Activated CD4-positive, alpha-beta memory T cell treated with anti-CD3 and anti-CD28 coated beads for 36 hours (primary cell): ENCODE data around the gene MRPL40. TPM values are rescaled to one million over a fixed set of nuclear protein-coding genes. Genes with fewer than 3 reads are reported as not detected.

Source experiments
- CTCF ChIA-PET: fragments of 350-600 bp; sonication (Branson Sonifier 250); formaldehyde crosslinking; loops from one replicate; lab custom pipeline; 2021; ENCODE audit warnings: antibody characterized with exemption, inconsistent platforms; lab: Charles Lee
- POLR2A ChIA-PET: fragments of 350-600 bp; sonication (Branson Sonifier 250); formaldehyde crosslinking; loops from one replicate; lab custom pipeline; 2021; ENCODE audit warnings: antibody characterized with exemption; lab: Charles Lee
- DNase-seq: peaks from one replicate; pipeline ENCODE4 v3.0.0-alpha.2; 2020
- H3K27ac Mint-ChIP-seq: one replicate; pipeline ENCODE4 v1.8.0; 2021; ENCODE audit warnings: mixed read lengths
- H3K27me3 Mint-ChIP-seq: one replicate; pipeline ENCODE4 v1.8.0; 2021; ENCODE audit warnings: mixed read lengths
- H3K36me3 Mint-ChIP-seq: one replicate; pipeline ENCODE4 v1.8.0; 2021; ENCODE audit warnings: mixed read lengths
- H3K4me1 Mint-ChIP-seq: one replicate; pipeline ENCODE4 v1.8.0; 2021; ENCODE audit warnings: low read depth, mixed read lengths
- H3K4me3 Mint-ChIP-seq: one replicate; pipeline ENCODE4 v1.8.0; 2021; ENCODE audit warnings: mild to moderate bottlenecking, mixed read lengths
- H3K9me3 Mint-ChIP-seq: one replicate; pipeline ENCODE4 v1.8.0; 2021; ENCODE audit warnings: mixed read lengths
- intact Hi-C: fragments of 100-400 bp; cut with micrococcal nuclease; formaldehyde crosslinking; loops from one replicate; pipeline ENCODE4 v1.15.1; 2023
- total RNA-seq, 2 experiments: library from RNA; stranded (reverse); gene quantifications; one replicate each; pipeline ENCODE4 v1.2.3, GENCODE V29; 2021

The MRPL40 gene
- total RNA-seq, 2 experiments from 2014 or later = 36.5 to 38.5 TPM

GRCh38 chr22:19455033-19455432 is 22.7 kb downstream of the MRPL40 start:
- Mint-ChIP-seq H3K4me1 (peaks cover 2% of the 10 kb centered on the region), H3K27me3 (no peaks in the 10 kb centered on the region), H3K27ac (no peak overlapping the region), H3K4me3 (no peak overlapping the region), H3K36me3 (peaks cover 39% of the 10 kb centered on the region), H3K9me3 (no peaks in the 10 kb centered on the region)
- POLR2A ChIA-PET = interaction anchor here (0.5 kb wide), 1 partner anchor 17 kb away, joined by 3 read pairs; no protein-coding TSS in a partner anchor
- CTCF ChIA-PET = interaction anchor here (1.6 kb wide), 1 partner anchor 175 kb away, joined by 4 read pairs; no protein-coding TSS in a partner anchor
- no peak for DNase-seq
- intact Hi-C loops = no loop called here

DNA sequence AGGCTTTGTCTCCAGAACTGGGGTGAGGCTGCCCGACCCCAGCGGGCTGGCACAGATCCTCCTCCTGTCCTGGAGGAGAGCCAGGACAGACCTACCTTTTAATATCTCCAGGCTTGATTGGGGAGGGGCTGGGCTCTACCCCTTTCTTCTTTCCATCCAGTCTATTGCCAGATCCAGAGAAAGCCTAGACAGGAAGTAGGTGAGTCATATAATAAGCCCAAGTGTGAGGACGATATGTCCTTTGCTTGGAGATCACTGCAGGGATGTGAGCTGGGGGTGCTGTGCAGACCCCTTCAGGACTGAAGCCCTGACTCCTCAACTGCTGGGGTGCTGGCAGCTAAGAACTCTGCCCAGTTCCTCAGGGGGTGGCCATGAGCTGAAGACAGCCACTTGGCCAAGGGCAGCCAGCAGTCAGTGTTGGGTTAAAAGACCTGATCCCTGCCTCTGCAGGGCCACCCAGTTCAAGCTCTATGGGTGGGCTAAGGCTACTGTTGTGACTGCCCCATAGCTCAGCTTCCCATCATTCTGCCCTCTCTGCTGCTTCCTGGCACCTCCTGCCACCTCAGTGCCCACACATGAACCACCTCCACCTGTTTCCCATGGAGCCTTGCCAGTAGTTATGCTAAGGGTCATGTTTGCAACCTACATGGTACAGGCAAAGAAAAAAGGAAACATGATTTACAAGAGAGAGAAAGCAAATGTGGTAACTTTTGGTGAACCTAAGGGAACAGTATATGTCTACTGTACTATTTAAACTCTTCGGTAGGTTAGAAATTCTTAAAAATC is 23.4 kb downstream of the MRPL40 start:
- H3K36me3 Mint-ChIP-seq = peaks cover 41% of the 10 kb centered on the region
- H3K4me1 Mint-ChIP-seq = peaks cover 2% of the 10 kb centered on the region
- H3K4me3 Mint-ChIP-seq = no peak overlapping the region
- H3K9me3 Mint-ChIP-seq = no peaks in the 10 kb centered on the region
- H3K27ac Mint-ChIP-seq = peak overlapping the region; percentile 23
- no peaks in the 10 kb centered on the region for H3K27me3 Mint-ChIP-seq
- POLR2A ChIA-PET = interaction anchor here (0.5 to 0.6 kb wide), 2 partner anchors 18 to 52 kb away, joined by 3 read pairs; no protein-coding TSS in a partner anchor
- intact Hi-C loops = no loop called here
- no peak for DNase-seq
- CTCF ChIA-PET = interaction anchor here (1.6 kb wide), 1 partner anchor 174 kb away, joined by 4 read pairs; no protein-coding TSS in a partner anchor

DNA sequence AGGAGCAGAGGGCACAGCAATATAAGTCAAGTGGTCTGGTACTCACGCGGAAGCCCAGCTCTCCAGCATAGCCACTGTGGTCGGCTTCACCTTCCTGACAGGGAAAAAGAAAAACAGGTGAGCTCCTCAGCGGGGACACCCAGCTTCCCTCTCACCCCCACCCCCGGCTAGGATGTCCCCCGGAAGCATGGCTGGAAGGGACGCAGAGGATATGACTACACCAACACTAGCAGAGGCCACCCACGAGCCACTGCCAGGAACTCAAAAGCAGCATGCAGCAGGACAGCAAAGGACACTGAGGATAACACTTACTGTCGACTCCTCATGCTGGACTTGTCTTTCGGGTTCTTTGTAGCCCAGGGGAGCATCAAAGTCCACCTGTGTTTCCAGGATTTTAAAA is 24.2 kb downstream of the MRPL40 start:
- H3K4me1 Mint-ChIP-seq = peaks cover 2% of the 10 kb centered on the region
- intact Hi-C loops = no loop called here
- H3K36me3 Mint-ChIP-seq = peaks cover 37% of the 10 kb centered on the region
- H3K9me3 Mint-ChIP-seq = no peaks in the 10 kb centered on the region
- H3K27me3 Mint-ChIP-seq = no peaks in the 10 kb centered on the region
- no peak for DNase-seq
- ChIA-PET POLR2A (interaction anchor here (0.6 kb wide), 1 partner anchor 53 kb away, joined by 3 read pairs; no protein-coding TSS in a partner anchor), CTCF (no interaction called here)
- H3K27ac Mint-ChIP-seq = no peak overlapping the region
- no peak overlapping the region for H3K4me3 Mint-ChIP-seq

DNA sequence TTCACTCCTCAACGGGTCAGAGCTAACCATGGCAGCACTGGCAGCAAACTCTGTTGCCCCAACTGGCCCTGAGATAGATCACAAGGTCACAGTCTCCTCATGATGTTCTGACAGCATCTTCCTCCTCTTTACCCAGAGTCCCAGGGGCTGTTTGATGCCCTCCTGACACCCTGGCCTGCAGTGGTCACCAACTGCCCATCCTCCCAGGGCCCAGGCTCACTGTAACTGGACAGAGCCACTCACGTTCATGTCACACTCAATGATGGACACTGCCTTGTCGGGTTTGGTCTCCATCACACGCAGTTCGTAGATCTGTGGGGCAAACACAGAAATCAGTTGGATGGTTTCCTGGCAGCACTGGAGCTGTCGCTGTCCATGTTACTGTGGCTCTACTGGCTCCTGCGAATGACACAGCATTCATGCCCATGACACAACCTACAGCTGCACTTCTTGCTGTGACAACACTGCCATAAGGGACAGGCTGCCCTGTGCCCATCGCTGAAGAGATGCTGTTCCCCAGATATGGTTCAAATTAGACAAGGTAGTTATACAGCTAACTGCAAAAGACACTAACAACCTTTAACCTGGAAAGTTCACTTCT is 25.6 kb downstream of the MRPL40 start:
- no peak overlapping the region for H3K4me3 Mint-ChIP-seq
- no peaks in the 10 kb centered on the region for H3K9me3 Mint-ChIP-seq
- ChIA-PET CTCF (no interaction called here), POLR2A (no interaction called here)
- H3K36me3 Mint-ChIP-seq = peaks cover 37% of the 10 kb centered on the region
- intact Hi-C loops = no loop called here
- no peak for DNase-seq
- H3K27ac Mint-ChIP-seq = no peak overlapping the region
- H3K4me1 Mint-ChIP-seq = peaks cover 2% of the 10 kb centered on the region
- no peaks in the 10 kb centered on the region for H3K27me3 Mint-ChIP-seq

- no peak overlapping the region for H3K4me3 Mint-ChIP-seq
- POLR2A ChIA-PET = interaction anchor here (0.6 kb wide), 1 partner anchor 11 kb away, joined by 3 read pairs; no protein-coding TSS in a partner anchor
- intact Hi-C loops = no loop called here
- H3K27ac Mint-ChIP-seq = no peak overlapping the region
- DNase-seq = no peak
- CTCF ChIA-PET = no interaction called here
- H3K27me3 Mint-ChIP-seq = no peaks in the 10 kb centered on the region
- H3K9me3 Mint-ChIP-seq = no peaks in the 10 kb centered on the region
- H3K4me1 Mint-ChIP-seq = no peaks in the 10 kb centered on the region
- peaks cover 32% of the 10 kb centered on the region for H3K36me3 Mint-ChIP-seq
These were observed 27.7 kb downstream of the MRPL40 start for GRCh38 chr22:19460036-19460435.

DNA sequence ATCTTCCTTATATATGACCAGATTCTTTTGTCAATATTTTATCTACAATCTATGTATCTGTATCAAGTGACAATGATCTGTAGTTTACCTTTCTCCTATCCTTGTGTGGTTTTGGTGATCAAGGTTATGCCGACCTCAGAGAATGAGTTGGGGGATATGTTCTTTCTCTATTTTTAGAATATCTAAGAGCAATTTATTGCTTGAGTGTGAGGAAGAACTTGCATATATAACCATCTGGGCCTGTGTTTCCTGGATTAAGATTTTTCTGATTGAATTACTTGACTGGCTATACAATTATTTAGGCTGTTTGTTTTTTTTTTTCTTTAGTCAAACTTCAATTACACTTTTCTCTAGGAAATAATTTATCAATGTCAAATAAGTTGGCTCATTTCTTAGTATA is 29.2 kb downstream of the MRPL40 start:
- Mint-ChIP-seq H3K27ac (no peak overlapping the region), H3K9me3 (no peaks in the 10 kb centered on the region), H3K27me3 (no peaks in the 10 kb centered on the region), H3K4me3 (no peak overlapping the region), H3K36me3 (peaks cover 22% of the 10 kb centered on the region), H3K4me1 (no peaks in the 10 kb centered on the region)
- ChIA-PET POLR2A (no interaction called here), CTCF (no interaction called here)
- no peak for DNase-seq
- intact Hi-C loops = no loop called here

GRCh38 chr22:19463008-19463407 is 30.7 kb downstream of the MRPL40 start:
- intact Hi-C loops = no loop called here
- Mint-ChIP-seq H3K27ac (no peak overlapping the region), H3K4me1 (no peaks in the 10 kb centered on the region), H3K4me3 (no peak overlapping the region), H3K9me3 (no peaks in the 10 kb centered on the region), H3K27me3 (no peaks in the 10 kb centered on the region), H3K36me3 (peaks cover 30% of the 10 kb centered on the region)
- ChIA-PET CTCF (interaction anchor here (1.7 kb wide), 1 partner anchor 11 kb away, joined by 5 read pairs; no protein-coding TSS in a partner anchor), POLR2A (no interaction called here)
- no peak for DNase-seq

DNA sequence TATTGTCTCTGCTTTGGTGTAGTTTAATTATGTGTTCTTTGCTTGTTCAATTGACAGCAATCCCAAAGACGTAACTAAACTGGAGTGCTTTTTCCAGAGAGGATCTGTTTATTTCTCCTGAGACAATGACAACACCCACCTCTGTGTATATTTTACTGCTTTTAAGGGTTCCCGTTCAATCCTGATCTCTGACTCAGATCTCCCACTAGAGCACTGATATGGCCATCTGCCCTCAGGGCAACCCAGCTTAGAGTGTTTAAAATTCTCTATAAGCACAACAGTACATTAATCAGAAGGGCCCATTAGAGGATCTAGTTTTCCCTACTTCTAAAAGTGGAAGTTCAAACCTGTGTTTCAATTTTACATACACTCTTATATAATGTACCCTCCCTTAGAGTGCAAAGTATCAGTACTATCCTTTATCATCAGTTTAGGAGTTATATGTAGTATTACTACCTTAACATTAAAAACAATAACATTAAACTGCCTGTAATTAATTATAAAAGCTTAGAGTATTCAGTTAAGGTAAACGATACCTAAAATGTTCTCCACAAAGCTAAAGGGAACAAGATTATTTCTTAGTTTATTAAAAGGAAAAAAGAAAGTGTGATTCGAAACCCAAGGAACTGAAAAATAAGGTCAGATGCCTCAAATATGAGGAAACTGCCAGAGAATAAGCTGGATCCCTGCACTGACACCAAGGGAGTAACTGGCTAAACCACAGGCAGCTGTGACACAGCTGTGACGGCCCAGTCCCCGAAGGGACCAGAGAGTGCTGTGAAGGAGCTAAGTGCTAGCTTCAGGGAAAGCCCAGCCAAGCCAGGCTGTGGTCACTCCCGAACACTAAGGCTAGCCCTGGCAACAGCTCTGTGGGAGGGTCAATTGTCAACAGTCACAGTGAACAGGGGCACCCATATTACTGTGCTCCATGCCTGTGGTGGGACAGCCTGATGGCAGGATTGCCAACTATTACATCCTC is 31.4 kb downstream of the MRPL40 start:
- Mint-ChIP-seq H3K4me3 (no peak overlapping the region), H3K27me3 (no peaks in the 10 kb centered on the region), H3K4me1 (no peaks in the 10 kb centered on the region), H3K27ac (no peak overlapping the region), H3K36me3 (peaks cover 37% of the 10 kb centered on the region), H3K9me3 (no peaks in the 10 kb centered on the region)
- intact Hi-C loops = no loop called here
- ChIA-PET POLR2A (no interaction called here), CTCF (interaction anchor here (0.7 to 2.8 kb wide), 3 partner anchors 11 to 514 kb away, joined by 3 to 12 read pairs (median 5); no protein-coding TSS in a partner anchor)
- DNase-seq = no peak

GRCh38 chr22:19464546-19464945 is 32.2 kb downstream of the MRPL40 start:
- Mint-ChIP-seq H3K27ac (peak overlapping the region; percentile 11), H3K36me3 (peaks cover 42% of the 10 kb centered on the region), H3K9me3 (no peaks in the 10 kb centered on the region), H3K4me3 (no peak overlapping the region), H3K27me3 (no peaks in the 10 kb centered on the region), H3K4me1 (no peaks in the 10 kb centered on the region)
- DNase-seq = no peak
- intact Hi-C loops = no loop called here
- ChIA-PET CTCF (interaction anchor here (1.7 to 2.8 kb wide), 2 partner anchors 10 to 165 kb away, joined by 5 to 12 read pairs; no protein-coding TSS in a partner anchor), POLR2A (interaction anchor here (1.8 kb wide), 1 partner anchor 13 kb away, joined by 3 read pairs; no protein-coding TSS in a partner anchor)

GRCh38 chr22:19464975-19465374 is 32.6 kb downstream of the MRPL40 start:
- H3K27me3 Mint-ChIP-seq = no peaks in the 10 kb centered on the region
- H3K9me3 Mint-ChIP-seq = no peaks in the 10 kb centered on the region
- H3K4me1 Mint-ChIP-seq = no peaks in the 10 kb centered on the region
- intact Hi-C loops = no loop called here
- peaks cover 45% of the 10 kb centered on the region for H3K36me3 Mint-ChIP-seq
- no peak for DNase-seq
- H3K4me3 Mint-ChIP-seq = no peak overlapping the region
- CTCF ChIA-PET = interaction anchor here (2.8 kb wide), 1 partner anchor 165 kb away, joined by 12 read pairs; no protein-coding TSS in a partner anchor
- peak overlapping the region; percentile 11 for H3K27ac Mint-ChIP-seq
- POLR2A ChIA-PET = interaction anchor here (1.8 kb wide), 1 partner anchor 13 kb away, joined by 3 read pairs; no protein-coding TSS in a partner anchor

DNA sequence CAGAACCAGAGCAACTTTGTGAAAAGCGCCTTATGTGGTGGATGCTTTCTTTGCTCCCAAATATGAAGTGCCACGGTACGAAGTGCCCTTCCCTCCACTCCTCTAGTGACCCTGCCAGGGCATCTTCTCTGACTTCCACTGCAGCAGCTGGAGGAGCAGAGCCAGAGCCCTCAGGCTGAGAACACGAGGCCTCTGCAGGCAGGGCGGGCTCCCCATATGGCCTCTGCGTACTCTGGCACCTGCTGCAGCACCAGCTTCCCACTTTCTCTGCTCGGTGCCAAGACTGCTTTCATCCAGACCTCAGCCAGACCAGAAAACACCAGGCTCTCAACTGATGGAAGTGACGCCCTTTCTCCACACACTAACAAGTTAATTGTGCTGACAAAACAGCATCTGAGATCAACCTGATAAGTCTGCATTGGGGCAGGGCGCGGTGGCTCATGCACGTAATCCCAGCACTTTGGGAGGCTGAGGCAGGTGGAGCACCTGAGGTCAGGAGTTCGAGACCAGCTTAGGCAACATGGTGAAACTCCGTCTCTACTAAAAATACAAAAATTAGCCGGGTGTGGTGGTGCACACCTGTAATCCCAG is 33.9 kb downstream of the MRPL40 start:
- ChIA-PET CTCF (interaction anchor here (2.8 kb wide), 1 partner anchor 164 kb away, joined by 12 read pairs; no protein-coding TSS in a partner anchor), POLR2A (interaction anchor here (1.8 kb wide), 1 partner anchor 11 kb away, joined by 3 read pairs; no protein-coding TSS in a partner anchor)
- H3K36me3 Mint-ChIP-seq = peaks cover 52% of the 10 kb centered on the region

More for the DNA sequence above, 33.9 kb downstream of the MRPL40 start:
- Mint-ChIP-seq H3K9me3 (no peaks in the 10 kb centered on the region), H3K4me3 (no peak overlapping the region), H3K4me1 (no peaks in the 10 kb centered on the region), H3K27ac (no peak overlapping the region), H3K27me3 (no peaks in the 10 kb centered on the region)
- no peak for DNase-seq
- intact Hi-C loops = no loop called here
